Caco-2 (cell line): ENCODE data around the gene UBAP2. TPM values are rescaled to one million over a fixed set of nuclear protein-coding genes. Genes with fewer than 3 reads are reported as not detected.

ENCODE experiments used
- BruUV-seq: library from RNA; stranded (reverse); fragments of 400-500 nt; replicated peaks from 2 replicates; lab custom pipeline; 2021; lab: Mats Ljungman, UMichigan
- CTCF ChIA-PET: fragments of 300-600 bp; sonication (Branson Sonifier 250); formaldehyde crosslinking; loops from one replicate; lab custom pipeline; 2022; ENCODE audit warnings: antibody characterized with exemption; lab: Charles Lee
- POLR2A ChIA-PET: fragments of 300-600 bp; sonication (Branson Sonifier 250); formaldehyde crosslinking; loops from one replicate; lab custom pipeline; 2022; ENCODE audit warnings: antibody characterized with exemption; lab: Charles Lee
- DNase-seq, 2 experiments: peaks; one replicate each; pipeline versions ENCODE4 v3.0.0 to v3.0.0-alpha.2; 2020 to 2022
- H3K27me3 ChIP-seq: replicated peaks from 2 replicates; pipeline ENCODE4 v1.6.0; 2011; ENCODE audit warnings: low read length; ENCODE audit not compliant: control insufficient read depth, insufficient read depth
- H3K36me3 ChIP-seq: 2 replicates; pipeline ENCODE4 v1.5.1; 2011; ENCODE audit warnings: low read length; ENCODE audit not compliant: control insufficient read depth, insufficient read depth
- H3K4me1 ChIP-seq: fragments of 250-450 bp; sonication (Bioruptor Pico); 2 replicates; pipeline ENCODE4 v1.5.1; 2020; ENCODE audit warnings: mild to moderate bottlenecking
- H3K4me3 ChIP-seq: 2 replicates; pipeline ENCODE4 v1.5.1; 2011; ENCODE audit warnings: low read depth, mild to moderate bottlenecking, control low read depth, low read length
- H3K9me3 ChIP-seq: fragments of 250-450 bp; sonication (Bioruptor Pico); 2 replicates; pipeline ENCODE4 v1.5.1; 2020; ENCODE audit warnings: mild to moderate bottlenecking, moderate library complexity
- H3K27ac Mint-ChIP-seq: one replicate; pipeline ENCODE4 v1.8.0; 2022; ENCODE audit warnings: mixed read lengths; ENCODE audit not compliant: unreplicated experiment
- H3K27me3 Mint-ChIP-seq: one replicate; pipeline ENCODE4 v1.8.0; 2022; ENCODE audit warnings: mixed read lengths; ENCODE audit not compliant: insufficient read depth, unreplicated experiment
- H3K36me3 Mint-ChIP-seq: one replicate; pipeline ENCODE4 v1.8.0; 2022; ENCODE audit warnings: mild to moderate bottlenecking, mixed read lengths; ENCODE audit not compliant: insufficient read depth, unreplicated experiment
- H3K4me1 Mint-ChIP-seq: one replicate; pipeline ENCODE4 v1.8.0; 2022; ENCODE audit warnings: low read depth, mixed read lengths; ENCODE audit not compliant: unreplicated experiment
- H3K4me3 Mint-ChIP-seq: one replicate; pipeline ENCODE4 v1.8.0; 2022; ENCODE audit warnings: mild to moderate bottlenecking, moderate library complexity, mixed read lengths; ENCODE audit not compliant: unreplicated experiment
- H3K9me3 Mint-ChIP-seq: one replicate; pipeline ENCODE4 v1.8.0; 2022; ENCODE audit warnings: mixed read lengths; ENCODE audit not compliant: unreplicated experiment
- CTCF ChIP-seq, 2 experiments: fragments of 200-600 bp in 1 of 2; IDR thresholded peaks; 1 replicate in 1 of 2; 2 replicates in 1 of 2; pipeline versions ENCODE4 v1.5.1 to v1.8.0; 2011 to 2022; ENCODE audit warnings: antibody characterized with exemption in 1 of 2, control low read depth in 1 of 2, inconsistent platforms in 1 of 2, low read depth in 1 of 2, low read length in 1 of 2, mild to moderate bottlenecking in 1 of 2, moderate library complexity in 1 of 2; ENCODE audit not compliant: insufficient read depth in 1 of 2, severe bottlenecking in 1 of 2, unreplicated experiment in 1 of 2
- intact Hi-C: fragments of 100-400 bp; cut with micrococcal nuclease; formaldehyde crosslinking; loops from one replicate; pipeline ENCODE4 v1.10.0; 2022; ENCODE audit not compliant: unreplicated experiment
- total RNA-seq: library from RNA; stranded (reverse); gene quantifications from 2 replicates; pipeline ENCODE4 v1.2.3, GENCODE V29; 2022

Gene UBAP2
- total RNA-seq, 1 experiment from 2014 or later, result 87.5 TPM

- H3K9me3 Mint-ChIP-seq, result no peaks in the 10 kb centered on the region
- DNase-seq, result no peak
Measured at GRCh38 chr9:33932078-33932807, 116.4 kb downstream of the UBAP2 start.

GRCh38 chr9:33931326-33931725 lies 117.4 kb downstream of the UBAP2 start:
- peaks cover 95% of the 10 kb centered on the region for H3K36me3 Mint-ChIP-seq
- intact Hi-C loops, result no loop called here
- no peak for TF ChIP-seq CTCF (IDR thresholded peaks at IDR 0.05; ENCODE audit: insufficient read depth in 1 of 2, low read depth in 1 of 2, low read length in 1 of 2, severe bottlenecking in 1 of 2, unreplicated experiment in 1 of 2)
- H3K9me3 ChIP-seq, result no peaks in the 10 kb centered on the region
- no peaks in the 10 kb centered on the region for H3K4me1 Mint-ChIP-seq
- ChIA-PET CTCF (no interaction called here), POLR2A (no interaction called here)
- BruUV-seq, result no TSS peak
- peaks cover 5% of the 10 kb centered on the region; the same call in 1 of the 2 replicates for H3K4me1 ChIP-seq
- H3K9me3 Mint-ChIP-seq, result no peaks in the 10 kb centered on the region
- no peak for DNase-seq
- H3K27me3 Mint-ChIP-seq, result no peaks in the 10 kb centered on the region
- peak overlapping the region; percentile 57 for H3K27ac Mint-ChIP-seq
- no peak overlapping the region for H3K4me3 Mint-ChIP-seq
- H3K36me3 ChIP-seq, result peaks cover 6% of the 10 kb centered on the region
- no peaks in the 10 kb centered on the region for H3K27me3 ChIP-seq
- H3K4me3 ChIP-seq, result no peak overlapping the region

More at GRCh38 chr9:33932078-33932807, 116.4 kb downstream of the UBAP2 start:
- Histone ChIP-seq H3K9me3 (no peaks in the 10 kb centered on the region), H3K4me1 (peaks cover 5% of the 10 kb centered on the region; the same call in 1 of the 2 replicates), H3K27me3 (no peaks in the 10 kb centered on the region), H3K4me3 (no peak overlapping the region), H3K36me3 (peaks cover 4% of the 10 kb centered on the region)
- ChIA-PET CTCF (no interaction called here), POLR2A (no interaction called here)
- Mint-ChIP-seq H3K27me3 (no peaks in the 10 kb centered on the region), H3K27ac (no peak overlapping the region), H3K4me1 (no peaks in the 10 kb centered on the region), H3K36me3 (peaks cover 95% of the 10 kb centered on the region), H3K4me3 (no peak overlapping the region)
- no peak for TF ChIP-seq CTCF (IDR thresholded peaks at IDR 0.05; ENCODE audit: insufficient read depth in 1 of 2, low read depth in 1 of 2, low read length in 1 of 2, severe bottlenecking in 1 of 2, unreplicated experiment in 1 of 2)
- no TSS peak for BruUV-seq
- intact Hi-C loops, result no loop called here

DNA sequence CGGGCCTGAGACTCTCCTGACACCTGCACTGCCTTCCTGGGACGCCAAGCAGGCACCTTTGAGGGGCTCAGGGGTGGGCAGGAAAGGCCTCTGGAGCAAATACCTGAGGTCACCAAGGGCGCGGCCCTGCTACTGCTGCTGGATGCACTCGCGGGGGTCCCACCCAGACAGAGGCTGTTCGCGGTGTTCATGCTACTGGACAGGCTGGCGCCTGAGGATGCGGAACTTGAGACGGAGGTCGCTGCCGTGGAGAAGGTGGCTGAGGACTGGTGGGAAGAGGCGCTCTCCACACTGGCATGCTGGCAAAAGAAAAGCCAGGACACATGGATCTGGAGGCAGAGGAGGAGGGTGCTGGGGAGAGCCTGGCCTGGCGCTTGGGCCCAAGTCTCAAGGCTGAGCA lies 121.0 kb downstream of the UBAP2 start:
- no peak for TF ChIP-seq CTCF (IDR thresholded peaks at IDR 0.05; ENCODE audit: insufficient read depth in 1 of 2, low read depth in 1 of 2, low read length in 1 of 2, severe bottlenecking in 1 of 2, unreplicated experiment in 1 of 2)
- Histone ChIP-seq H3K27me3 (no peaks in the 10 kb centered on the region), H3K4me3 (no peak overlapping the region), H3K36me3 (peaks cover 11% of the 10 kb centered on the region), H3K4me1 (peaks cover 5% of the 10 kb centered on the region; the same call in 1 of the 2 replicates), H3K9me3 (no peaks in the 10 kb centered on the region)
- H3K27me3 Mint-ChIP-seq, result no peaks in the 10 kb centered on the region
- ChIA-PET POLR2A (no interaction called here), CTCF (no interaction called here)
- intact Hi-C loops, result loop anchor here (5.0 to 10.0 kb wide), 3 partner anchors 113 to 327 kb away; partner anchors contain the start of gene UBE2R2
- no peaks in the 10 kb centered on the region for H3K4me1 Mint-ChIP-seq
- peaks cover 97% of the 10 kb centered on the region for H3K36me3 Mint-ChIP-seq
- BruUV-seq, result no TSS peak
- H3K4me3 Mint-ChIP-seq, result no peak overlapping the region
- DNase-seq, result no peak
- no peaks in the 10 kb centered on the region for H3K9me3 Mint-ChIP-seq
- peak overlapping the region; percentile 66 for H3K27ac Mint-ChIP-seq
